ENCODE measurements around the gene CDC42BPB. TPM values are rescaled to one million over a fixed set of nuclear protein-coding genes. Genes with fewer than 3 reads are reported as not detected.

The CDC42BPB gene
- total RNA-seq, 4 donors from 2014 or later = 85.8 to 170 (median 102) TPM

DNA sequence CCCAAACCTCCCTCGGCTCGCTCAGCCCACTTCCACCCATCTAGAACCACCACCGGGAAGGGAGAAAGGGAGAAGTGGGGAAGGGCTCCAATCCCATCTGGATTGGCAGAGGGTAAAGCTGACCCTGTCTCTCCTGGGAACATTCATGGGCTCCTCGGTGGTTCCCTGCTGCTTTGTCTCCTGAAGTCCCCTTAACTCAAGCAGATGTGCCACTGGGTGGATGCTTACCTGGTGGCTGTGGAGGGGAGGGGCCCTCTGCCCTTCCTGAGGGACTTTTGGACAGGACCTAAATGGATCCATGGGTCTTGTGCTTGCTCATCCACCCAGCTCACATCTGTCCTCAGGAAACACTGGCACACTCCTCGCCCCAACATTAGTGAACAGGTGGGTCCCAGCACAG lies 2.2 kb upstream of the CDC42BPB start:
- no peak for TF ChIP-seq CTCF (IDR thresholded peaks at IDR 0.05; ENCODE audit: low read depth)

GRCh38 chr14:103058164-103059055 lies 1.1 kb upstream of the CDC42BPB start:
- no peak for TF ChIP-seq CTCF (IDR thresholded peaks at IDR 0.05; ENCODE audit: low read depth)

DNA sequence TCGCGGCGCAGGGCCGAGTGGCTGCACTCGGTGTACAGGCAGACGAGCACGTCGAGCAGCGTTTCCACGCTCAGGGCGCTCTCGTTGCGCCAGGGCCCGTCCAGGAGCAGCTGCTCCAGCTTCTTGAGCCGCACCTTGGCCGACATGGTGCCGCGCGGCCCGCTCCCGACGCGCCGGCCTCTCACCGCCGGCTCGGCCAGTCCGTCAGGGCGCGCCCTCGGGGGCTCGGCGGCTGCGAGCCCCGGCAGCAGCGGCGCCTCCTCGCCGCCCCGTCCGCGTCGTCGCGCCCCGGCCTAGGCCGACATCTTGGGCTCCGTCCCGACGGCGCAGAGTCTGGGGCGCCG lies 349 bp downstream of the CDC42BPB start:
- TF ChIP-seq CTCF (IDR thresholded peaks at IDR 0.05; ENCODE audit: low read depth) = no peak

- TF ChIP-seq CTCF (IDR thresholded peaks at IDR 0.05; ENCODE audit: low read depth) = no peak
Observed at GRCh38 chr14:103056322-103057027, 874 bp downstream of the CDC42BPB start.

- TF ChIP-seq CTCF (IDR thresholded peaks at IDR 0.05; ENCODE audit: low read depth) = no peak
Observed at GRCh38 chr14:103055695-103056094, 1.7 kb downstream of the CDC42BPB start.

DNA sequence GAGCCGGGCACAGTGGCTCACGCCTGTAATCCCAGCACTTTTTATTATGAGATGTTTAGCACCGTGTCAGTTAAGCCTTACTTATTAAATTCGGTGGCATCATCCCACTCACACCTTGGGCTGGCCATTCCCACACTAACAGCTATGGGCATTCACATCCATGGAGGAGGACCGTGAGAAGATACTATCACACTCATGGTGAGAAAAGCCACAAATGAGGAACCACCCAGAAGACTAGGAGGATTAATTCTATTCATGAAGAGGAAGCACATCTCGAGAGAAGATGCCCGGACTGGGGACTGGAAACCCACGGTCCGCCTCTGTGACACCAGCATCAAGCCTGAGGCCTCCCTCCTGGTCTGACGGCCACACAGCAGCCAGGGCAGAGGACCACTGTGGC lies 4.9 kb downstream of the CDC42BPB start:
- no peak for TF ChIP-seq CTCF (IDR thresholded peaks at IDR 0.05; ENCODE audit: low read depth)

DNA sequence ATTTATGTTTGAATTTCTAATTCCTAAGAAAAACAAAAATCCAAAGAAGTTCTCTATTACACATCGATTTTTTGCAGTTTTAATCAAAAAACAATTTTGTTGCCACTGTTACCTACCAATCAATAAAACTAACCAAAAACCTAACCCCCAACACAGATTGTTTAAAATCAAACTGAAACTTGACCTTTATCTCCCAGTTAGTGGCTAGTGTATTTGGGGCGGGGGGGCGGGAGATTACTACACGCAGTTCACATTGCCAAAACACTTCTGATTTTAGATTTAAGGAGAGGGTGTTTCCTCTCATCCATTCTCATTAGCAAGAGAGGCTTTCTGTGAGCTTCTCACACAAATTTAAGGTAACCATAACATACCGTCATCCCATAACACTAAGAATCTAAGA lies 6.4 kb downstream of the CDC42BPB start:
- TF ChIP-seq CTCF (IDR thresholded peaks at IDR 0.05; ENCODE audit: low read depth) = no peak
